ENCODE measurements around the gene DPYD.

DPYD gene

DNA sequence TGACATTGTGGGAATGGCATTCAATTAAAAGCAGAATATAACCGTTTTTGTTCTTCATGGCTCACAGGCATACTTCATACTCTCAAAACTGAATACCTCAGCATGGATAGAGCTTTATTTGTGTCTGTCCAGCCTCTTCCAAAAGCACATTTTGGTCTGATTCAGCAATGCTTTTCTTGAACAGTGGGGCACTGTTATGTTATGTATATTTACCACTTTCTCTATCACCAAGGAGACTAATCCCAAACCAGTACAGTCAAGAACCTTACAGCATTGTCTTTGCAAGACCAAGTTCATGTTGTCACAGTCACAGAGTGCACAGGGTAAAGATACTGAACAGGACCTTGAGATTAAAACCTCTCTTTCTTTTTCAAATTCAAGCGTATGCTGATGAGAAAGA is 616.5 kb downstream of the DPYD start:
- DNase-seq (ENCODE audit: low spot score): no peak
- no peak for TF ChIP-seq CTCF (IDR thresholded peaks at IDR 0.05; ENCODE audit: extremely low read depth, missing control alignments)

DNA sequence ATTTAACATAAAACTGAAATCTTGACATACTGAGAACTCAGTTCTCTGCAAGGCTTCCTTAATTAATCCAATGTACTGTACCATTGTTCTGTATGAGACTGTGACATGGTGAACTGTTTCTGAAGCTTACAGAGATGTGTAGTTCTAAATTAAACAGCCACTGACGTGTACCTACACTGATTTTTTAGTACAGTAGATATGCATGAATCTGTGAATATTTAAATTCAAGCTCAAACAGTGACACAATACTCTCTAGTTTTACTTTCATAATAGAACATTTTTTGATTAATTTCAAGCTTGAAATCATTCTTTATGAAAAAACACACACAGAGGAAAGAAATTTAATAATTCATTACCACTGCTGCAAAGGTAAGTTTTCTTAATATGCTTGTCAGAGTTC is 621.9 kb downstream of the DPYD start:
- no peak for TF ChIP-seq CTCF (IDR thresholded peaks at IDR 0.05; ENCODE audit: extremely low read depth, missing control alignments)
- no peak for DNase-seq (ENCODE audit: low spot score)

DNA sequence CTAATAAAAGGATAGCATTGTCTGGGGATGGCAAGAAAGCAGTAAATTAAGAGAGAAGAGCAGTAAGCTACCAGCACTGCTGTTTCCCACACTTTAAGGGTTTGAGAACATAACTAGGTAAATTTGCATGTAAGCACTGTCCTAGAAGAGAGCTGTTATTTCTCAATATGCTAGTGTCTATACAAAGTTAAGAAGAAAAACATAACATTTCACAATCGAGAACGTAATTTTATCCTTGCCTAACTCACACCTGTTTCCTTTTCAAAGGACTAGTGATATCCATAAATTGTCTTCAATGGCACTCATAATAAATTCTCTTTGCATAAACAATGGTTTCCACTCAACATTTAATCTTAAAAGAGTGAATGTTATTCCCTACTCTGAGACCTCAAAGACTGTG is 623.2 kb downstream of the DPYD start:
- TF ChIP-seq CTCF (IDR thresholded peaks at IDR 0.05; ENCODE audit: extremely low read depth, missing control alignments): no peak
- no peak for DNase-seq (ENCODE audit: low spot score)

- no peak for DNase-seq (ENCODE audit: low spot score)
- TF ChIP-seq CTCF (IDR thresholded peaks at IDR 0.05; ENCODE audit: extremely low read depth, missing control alignments): no peak
These were observed 638.9 kb downstream of the DPYD start for GRCh38 chr1:97281962-97282361.

DNA sequence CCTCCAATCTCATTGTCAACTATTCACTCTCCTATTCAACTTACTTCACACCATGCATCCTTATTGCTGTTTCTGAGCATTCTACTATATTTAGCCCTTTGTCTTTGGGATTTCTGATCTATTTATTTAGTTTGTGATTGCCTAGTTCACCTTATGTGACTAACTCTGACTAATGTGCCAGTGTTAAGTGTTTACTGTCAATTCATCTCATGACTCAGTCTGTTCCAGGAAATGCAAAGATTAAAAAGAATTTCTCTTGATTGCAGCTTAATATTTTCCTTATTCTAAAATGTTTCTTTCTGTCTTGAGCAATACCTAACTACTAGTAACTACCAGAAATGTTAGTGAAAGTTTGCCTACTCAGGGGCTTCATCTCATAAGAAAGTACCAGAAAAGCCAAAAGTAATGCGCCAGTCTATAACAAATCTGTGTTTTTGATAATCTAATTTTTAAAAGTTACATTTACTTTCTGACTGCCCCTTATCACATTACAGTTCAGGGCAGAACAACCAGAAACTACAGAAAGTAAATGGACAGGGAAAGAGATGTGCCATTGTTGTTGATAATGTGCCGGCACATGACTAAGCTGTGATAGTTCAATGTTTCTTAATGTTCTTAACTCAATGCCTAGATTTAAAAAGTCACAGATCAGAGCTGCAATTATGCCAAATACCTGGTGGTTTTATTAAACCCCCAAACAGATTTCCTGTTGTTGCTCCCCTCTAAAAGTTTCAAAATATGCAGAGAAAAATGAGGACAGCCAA is 642.8 kb downstream of the DPYD start:
- no peak for TF ChIP-seq CTCF (IDR thresholded peaks at IDR 0.05; ENCODE audit: extremely low read depth, missing control alignments)
- no peak for DNase-seq (ENCODE audit: low spot score)

GRCh38 chr1:97271916-97272788 is 648.7 kb downstream of the DPYD start:
- DNase-seq (ENCODE audit: low spot score): no peak
- no peak for TF ChIP-seq CTCF (IDR thresholded peaks at IDR 0.05; ENCODE audit: extremely low read depth, missing control alignments)

All from GM20000 (cell line).